K562 (cell line): ENCODE data around the gene CHML. TPM values are rescaled to one million over a fixed set of nuclear protein-coding genes. Genes with fewer than 3 reads are reported as not detected.

Source experiments
- CBFA2T3 ChIP-seq: fragments of 450-650 bp; IDR thresholded peaks from 2 replicates; pipeline ENCODE4 v1.6.1; 2017
- CBFB ChIP-seq: sonication (generic); formaldehyde crosslinking; IDR thresholded peaks from 2 replicates; pipeline ENCODE4 v1.4.0; 2020; ENCODE audit warnings: mild to moderate bottlenecking, missing genetic modification reagents
- CBX3 ChIP-seq, 2 experiments: IDR thresholded peaks; 1 replicate in 1 of 2; 2 replicates in 1 of 2; pipeline ENCODE4 v1.6.1; 2012; ENCODE audit warnings: inconsistent platforms in 2 of 2, low read length in 2 of 2, borderline replicate concordance in 1 of 2, control low read depth in 1 of 2
- CEBPB ChIP-seq: fragments of 450-650 bp; IDR thresholded peaks from 2 replicates; pipeline ENCODE4 v1.6.1; 2016; ENCODE audit warnings: missing genetic modification characterization, missing compliant biosample characterization
- CEBPG ChIP-seq, 3 experiments: fragments of 200-800 bp in 1 of 3; sonication (Bioruptor generic) in 1 of 3; sonication (generic) in 1 of 3; formaldehyde crosslinking in 1 of 3; IDR thresholded peaks in 2 of 3; conservative IDR thresholded peaks in 1 of 3; 2 replicates each; pipeline versions ENCODE4 v1.6.1 to v1.8.0; 2016 to 2022; ENCODE audit warnings: missing compliant biosample characterization in 2 of 3, missing genetic modification characterization in 2 of 3, mild to moderate bottlenecking in 1 of 3, missing genetic modification reagents in 1 of 3
- TEAD4 ChIP-seq, 2 experiments: sonication (generic) in 1 of 2; formaldehyde crosslinking in 1 of 2; IDR thresholded peaks; 2 replicates each; pipeline versions ENCODE4 v1.6.1 to v1.8.0; 2012 to 2022; ENCODE audit warnings: borderline replicate concordance in 1 of 2, inconsistent platforms in 1 of 2, low read length in 1 of 2, mild to moderate bottlenecking in 1 of 2, missing genetic modification reagents in 1 of 2
- polyA plus RNA-seq, 8 experiments: library from polyadenylated mRNA; depleted of rRNA in 4 of 8; stranded (reverse) in 5 of 8; unstranded in 3 of 8; fragments of >200 nt; fragmentation: Nextera tagmentation in 2 of 8; fragmentation: Illumina TruSeq in 1 of 8; extraction: Ambion mirVana in 2 of 8; extraction: Trizol in 1 of 8; gene quantifications; 2 replicates each; pipeline versions ENCODE4 v1.2.1 to v1.2.3, GENCODE V29; 2011 to 2014; ENCODE audit warnings: inconsistent platforms in 1 of 8, missing spikeins in 1 of 8
- total RNA-seq, 7 experiments: library from RNA; depleted of rRNA in 6 of 7; stranded (reverse); fragments of >200 nt in 6 of 7; fragmentation: Illumina TruSeq in 2 of 7; extraction: Trizol in 2 of 7; gene quantifications; 2 replicates each; pipeline versions ENCODE4 v1.2.1 to v1.2.3, GENCODE V29; 2011 to 2021; ENCODE audit warnings: low replicate concordance in 1 of 7
- TF ChIP-seq, protein P1 (sequence below): fragments of 450-650 bp; IDR thresholded peaks from 2 replicates; pipeline ENCODE4 v1.6.1; 2016; ENCODE audit warnings: mild to moderate bottlenecking, moderate library complexity
- TF ChIP-seq, protein P2 (sequence below): fragments of 450-650 bp; IDR thresholded peaks from 2 replicates; pipeline ENCODE4 v1.6.1; 2016; ENCODE audit warnings: missing biosample characterization, missing genetic modification characterization
- TF ChIP-seq, protein P3 (sequence below): sonication (generic); formaldehyde crosslinking; IDR thresholded peaks from 2 replicates; pipeline ENCODE4 v1.9.0; 2022; ENCODE audit warnings: mild to moderate bottlenecking, missing genetic modification reagents
- TF ChIP-seq, protein P4 (sequence below): fragments of 250-450 bp; sonication (Bioruptor Pico); IDR thresholded peaks from 2 replicates; pipeline ENCODE4 v1.4.0; 2020; ENCODE audit warnings: mild to moderate bottlenecking

The CHML gene
- total and polyA plus RNA-seq, 9 of the 15 experiments (the other 6 are each of a cell fraction or from before 2014, with no cell fraction given): 13.0 to 88.3 (median 62.8) TPM

DNA sequence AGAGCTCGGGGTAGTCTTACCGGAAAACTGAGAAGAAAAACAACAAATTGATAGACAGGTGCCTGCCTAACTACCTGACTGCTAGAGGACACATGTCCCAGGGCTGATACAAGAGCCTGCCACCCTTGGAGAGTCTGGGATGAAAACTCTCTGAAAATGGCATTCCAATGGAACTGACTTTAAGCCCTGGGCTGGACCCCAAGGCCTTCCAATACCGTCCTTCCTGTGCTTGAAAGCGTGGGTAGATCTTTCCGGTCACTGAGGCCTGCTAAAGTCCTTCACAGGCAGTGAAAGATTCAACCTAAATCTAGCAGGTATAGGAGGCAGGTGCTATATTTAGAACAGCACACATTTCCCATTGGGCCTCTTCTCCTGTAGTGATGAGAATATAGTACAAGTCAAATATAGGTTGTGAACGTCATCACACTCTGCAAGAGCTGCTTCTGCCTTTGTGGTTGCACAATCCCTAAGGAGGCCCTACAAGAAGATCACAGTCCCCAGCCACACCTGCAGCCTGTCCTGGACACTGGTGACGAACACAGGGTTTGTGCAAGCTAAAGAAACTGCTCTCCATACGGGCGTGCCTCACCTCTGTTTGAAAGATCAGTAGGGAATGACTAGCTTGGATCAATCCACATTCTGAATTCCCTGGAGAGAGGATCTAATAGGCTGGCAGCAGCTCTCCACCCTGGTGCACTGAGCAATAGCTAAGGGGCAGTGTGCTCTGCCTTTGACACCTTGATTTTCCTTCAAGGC is 876 bp upstream of the CHML start (continued):
- TF ChIP-seq, protein P1, sequence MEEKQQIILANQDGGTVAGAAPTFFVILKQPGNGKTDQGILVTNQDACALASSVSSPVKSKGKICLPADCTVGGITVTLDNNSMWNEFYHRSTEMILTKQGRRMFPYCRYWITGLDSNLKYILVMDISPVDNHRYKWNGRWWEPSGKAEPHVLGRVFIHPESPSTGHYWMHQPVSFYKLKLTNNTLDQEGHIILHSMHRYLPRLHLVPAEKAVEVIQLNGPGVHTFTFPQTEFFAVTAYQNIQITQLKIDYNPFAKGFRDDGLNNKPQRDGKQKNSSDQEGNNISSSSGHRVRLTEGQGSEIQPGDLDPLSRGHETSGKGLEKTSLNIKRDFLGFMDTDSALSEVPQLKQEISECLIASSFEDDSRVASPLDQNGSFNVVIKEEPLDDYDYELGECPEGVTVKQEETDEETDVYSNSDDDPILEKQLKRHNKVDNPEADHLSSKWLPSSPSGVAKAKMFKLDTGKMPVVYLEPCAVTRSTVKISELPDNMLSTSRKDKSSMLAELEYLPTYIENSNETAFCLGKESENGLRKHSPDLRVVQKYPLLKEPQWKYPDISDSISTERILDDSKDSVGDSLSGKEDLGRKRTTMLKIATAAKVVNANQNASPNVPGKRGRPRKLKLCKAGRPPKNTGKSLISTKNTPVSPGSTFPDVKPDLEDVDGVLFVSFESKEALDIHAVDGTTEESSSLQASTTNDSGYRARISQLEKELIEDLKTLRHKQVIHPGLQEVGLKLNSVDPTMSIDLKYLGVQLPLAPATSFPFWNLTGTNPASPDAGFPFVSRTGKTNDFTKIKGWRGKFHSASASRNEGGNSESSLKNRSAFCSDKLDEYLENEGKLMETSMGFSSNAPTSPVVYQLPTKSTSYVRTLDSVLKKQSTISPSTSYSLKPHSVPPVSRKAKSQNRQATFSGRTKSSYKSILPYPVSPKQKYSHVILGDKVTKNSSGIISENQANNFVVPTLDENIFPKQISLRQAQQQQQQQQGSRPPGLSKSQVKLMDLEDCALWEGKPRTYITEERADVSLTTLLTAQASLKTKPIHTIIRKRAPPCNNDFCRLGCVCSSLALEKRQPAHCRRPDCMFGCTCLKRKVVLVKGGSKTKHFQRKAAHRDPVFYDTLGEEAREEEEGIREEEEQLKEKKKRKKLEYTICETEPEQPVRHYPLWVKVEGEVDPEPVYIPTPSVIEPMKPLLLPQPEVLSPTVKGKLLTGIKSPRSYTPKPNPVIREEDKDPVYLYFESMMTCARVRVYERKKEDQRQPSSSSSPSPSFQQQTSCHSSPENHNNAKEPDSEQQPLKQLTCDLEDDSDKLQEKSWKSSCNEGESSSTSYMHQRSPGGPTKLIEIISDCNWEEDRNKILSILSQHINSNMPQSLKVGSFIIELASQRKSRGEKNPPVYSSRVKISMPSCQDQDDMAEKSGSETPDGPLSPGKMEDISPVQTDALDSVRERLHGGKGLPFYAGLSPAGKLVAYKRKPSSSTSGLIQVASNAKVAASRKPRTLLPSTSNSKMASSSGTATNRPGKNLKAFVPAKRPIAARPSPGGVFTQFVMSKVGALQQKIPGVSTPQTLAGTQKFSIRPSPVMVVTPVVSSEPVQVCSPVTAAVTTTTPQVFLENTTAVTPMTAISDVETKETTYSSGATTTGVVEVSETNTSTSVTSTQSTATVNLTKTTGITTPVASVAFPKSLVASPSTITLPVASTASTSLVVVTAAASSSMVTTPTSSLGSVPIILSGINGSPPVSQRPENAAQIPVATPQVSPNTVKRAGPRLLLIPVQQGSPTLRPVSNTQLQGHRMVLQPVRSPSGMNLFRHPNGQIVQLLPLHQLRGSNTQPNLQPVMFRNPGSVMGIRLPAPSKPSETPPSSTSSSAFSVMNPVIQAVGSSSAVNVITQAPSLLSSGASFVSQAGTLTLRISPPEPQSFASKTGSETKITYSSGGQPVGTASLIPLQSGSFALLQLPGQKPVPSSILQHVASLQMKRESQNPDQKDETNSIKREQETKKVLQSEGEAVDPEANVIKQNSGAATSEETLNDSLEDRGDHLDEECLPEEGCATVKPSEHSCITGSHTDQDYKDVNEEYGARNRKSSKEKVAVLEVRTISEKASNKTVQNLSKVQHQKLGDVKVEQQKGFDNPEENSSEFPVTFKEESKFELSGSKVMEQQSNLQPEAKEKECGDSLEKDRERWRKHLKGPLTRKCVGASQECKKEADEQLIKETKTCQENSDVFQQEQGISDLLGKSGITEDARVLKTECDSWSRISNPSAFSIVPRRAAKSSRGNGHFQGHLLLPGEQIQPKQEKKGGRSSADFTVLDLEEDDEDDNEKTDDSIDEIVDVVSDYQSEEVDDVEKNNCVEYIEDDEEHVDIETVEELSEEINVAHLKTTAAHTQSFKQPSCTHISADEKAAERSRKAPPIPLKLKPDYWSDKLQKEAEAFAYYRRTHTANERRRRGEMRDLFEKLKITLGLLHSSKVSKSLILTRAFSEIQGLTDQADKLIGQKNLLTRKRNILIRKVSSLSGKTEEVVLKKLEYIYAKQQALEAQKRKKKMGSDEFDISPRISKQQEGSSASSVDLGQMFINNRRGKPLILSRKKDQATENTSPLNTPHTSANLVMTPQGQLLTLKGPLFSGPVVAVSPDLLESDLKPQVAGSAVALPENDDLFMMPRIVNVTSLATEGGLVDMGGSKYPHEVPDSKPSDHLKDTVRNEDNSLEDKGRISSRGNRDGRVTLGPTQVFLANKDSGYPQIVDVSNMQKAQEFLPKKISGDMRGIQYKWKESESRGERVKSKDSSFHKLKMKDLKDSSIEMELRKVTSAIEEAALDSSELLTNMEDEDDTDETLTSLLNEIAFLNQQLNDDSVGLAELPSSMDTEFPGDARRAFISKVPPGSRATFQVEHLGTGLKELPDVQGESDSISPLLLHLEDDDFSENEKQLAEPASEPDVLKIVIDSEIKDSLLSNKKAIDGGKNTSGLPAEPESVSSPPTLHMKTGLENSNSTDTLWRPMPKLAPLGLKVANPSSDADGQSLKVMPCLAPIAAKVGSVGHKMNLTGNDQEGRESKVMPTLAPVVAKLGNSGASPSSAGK: 0 out of 2 replicates have a peak, but pooled peaks have one; percentile 1
- TF ChIP-seq CBFA2T3 (no peak), TEAD4 (IDR thresholded peaks at IDR 0.05; ENCODE audit: low read length) (no peak), TEAD4 (CRISPR knock-in tag; IDR thresholded peaks at IDR 0.05; ENCODE audit: borderline replicate concordance) (no peak), CBFB (CRISPR knock-in tag) (peak; percentile 22; the same call in 1 of the 2 replicates), CEBPG (CRISPR knock-in tag; IDR thresholded peaks at IDR 0.05) (peak; percentile 58; the same call in 1 of the 2 replicates), CEBPG (tag; conservative IDR thresholded peaks at IDR 0.05 in 1 of 2, IDR thresholded peaks at IDR 0.05 in 1 of 2) (no peak), CEBPB (peak; percentile 79), CBX3 (IDR thresholded peaks at IDR 0.05; ENCODE audit: borderline replicate concordance in 1 of 2, low read length in 2 of 2) (peak in 1 of 2 experiments; percentile 40; a peak in 1 of 3 replicates)
- TF ChIP-seq, protein P2, sequence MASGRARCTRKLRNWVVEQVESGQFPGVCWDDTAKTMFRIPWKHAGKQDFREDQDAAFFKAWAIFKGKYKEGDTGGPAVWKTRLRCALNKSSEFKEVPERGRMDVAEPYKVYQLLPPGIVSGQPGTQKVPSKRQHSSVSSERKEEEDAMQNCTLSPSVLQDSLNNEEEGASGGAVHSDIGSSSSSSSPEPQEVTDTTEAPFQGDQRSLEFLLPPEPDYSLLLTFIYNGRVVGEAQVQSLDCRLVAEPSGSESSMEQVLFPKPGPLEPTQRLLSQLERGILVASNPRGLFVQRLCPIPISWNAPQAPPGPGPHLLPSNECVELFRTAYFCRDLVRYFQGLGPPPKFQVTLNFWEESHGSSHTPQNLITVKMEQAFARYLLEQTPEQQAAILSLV (tag): no peak
- TF ChIP-seq, protein P3, sequence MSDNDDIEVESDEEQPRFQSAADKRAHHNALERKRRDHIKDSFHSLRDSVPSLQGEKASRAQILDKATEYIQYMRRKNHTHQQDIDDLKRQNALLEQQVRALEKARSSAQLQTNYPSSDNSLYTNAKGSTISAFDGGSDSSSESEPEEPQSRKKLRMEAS: peak; percentile 18
- TF ChIP-seq, protein P4, sequence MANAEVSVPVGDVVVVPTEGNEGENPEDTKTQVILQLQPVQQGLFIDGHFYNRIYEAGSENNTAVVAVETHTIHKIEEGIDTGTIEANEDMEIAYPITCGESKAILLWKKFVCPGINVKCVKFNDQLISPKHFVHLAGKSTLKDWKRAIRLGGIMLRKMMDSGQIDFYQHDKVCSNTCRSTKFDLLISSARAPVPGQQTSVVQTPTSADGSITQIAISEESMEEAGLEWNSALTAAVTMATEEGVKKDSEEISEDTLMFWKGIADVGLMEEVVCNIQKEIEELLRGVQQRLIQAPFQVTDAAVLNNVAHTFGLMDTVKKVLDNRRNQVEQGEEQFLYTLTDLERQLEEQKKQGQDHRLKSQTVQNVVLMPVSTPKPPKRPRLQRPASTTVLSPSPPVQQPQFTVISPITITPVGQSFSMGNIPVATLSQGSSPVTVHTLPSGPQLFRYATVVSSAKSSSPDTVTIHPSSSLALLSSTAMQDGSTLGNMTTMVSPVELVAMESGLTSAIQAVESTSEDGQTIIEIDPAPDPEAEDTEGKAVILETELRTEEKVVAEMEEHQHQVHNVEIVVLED (CRISPR knock-in tag): no peak
- TF ChIP-seq, all 486 proteins: peak for 7
